H7 (cell line): ENCODE data around the gene NKX2-1. TPM values are rescaled to one million over a fixed set of nuclear protein-coding genes. Genes with fewer than 3 reads are reported as not detected.

Experiments used
- total RNA-seq: library from RNA; depleted of rRNA; stranded (reverse); fragments of >200 nt; shearing (Covaris generic); gene quantifications from 2 replicates; pipeline ENCODE4 v1.2.3, GENCODE V29; 2014; rRNA removed

NKX2-1 gene
- total RNA-seq, 1 experiment from 2014 or later, result 1.7 TPM

Other genes starting within 250 kb of the NKX2-1 start
- 7.6 and 10.4 TPM in 2 replicates for gene MBIP, start 199.6 kb downstream of the NKX2-1 start, total RNA-seq
- gene NKX2-8, start 62.4 kb upstream of the NKX2-1 start, total RNA-seq, result not detected in 2 replicates
- gene PAX9, start 141.6 kb upstream of the NKX2-1 start, total RNA-seq, result 0.04 TPM in 1 of 2 replicates, not detected in the other